HG03565 (cell line): ENCODE results near the gene LRRC59.
"Not testable (repeated sequence)": the region's sequence is repeated elsewhere in the genome, so short reads cannot be mapped to it uniquely, and the experiment has no call there.

Experiments
- ATAC-seq: cut with Tn5 transposase; IDR thresholded peaks from one replicate; pipeline ENCODE4 v1.9.1; 2021; ENCODE audit warnings: mild to moderate bottlenecking, moderate library complexity; ENCODE audit not compliant: unreplicated experiment

The LRRC59 gene

GRCh38 chr17:50424996-50425681 is 27.8 kb upstream of the LRRC59 start:
- ATAC-seq: no peak

- ATAC-seq: no peak
These were observed 27.1 kb upstream of the LRRC59 start for GRCh38 chr17:50424246-50424995.

GRCh38 chr17:50423553-50424159 is 26.3 kb upstream of the LRRC59 start:
- no peak for ATAC-seq

GRCh38 chr17:50422738-50423137 is 25.4 kb upstream of the LRRC59 start:
- ATAC-seq: no peak

GRCh38 chr17:50421308-50422051 is 24.2 kb upstream of the LRRC59 start:
- no peak for ATAC-seq

GRCh38 chr17:50420419-50421112 is 23.2 kb upstream of the LRRC59 start:
- ATAC-seq: no peak

- not testable (repeated sequence) for ATAC-seq
These were observed 22.3 kb upstream of the LRRC59 start for GRCh38 chr17:50419577-50419976.

GRCh38 chr17:50414808-50415207 is 17.5 kb upstream of the LRRC59 start:
- no peak for ATAC-seq

- ATAC-seq: no peak
These were observed 14.9 kb upstream of the LRRC59 start for GRCh38 chr17:50412188-50412732.

GRCh38 chr17:50407921-50408320 is 10.6 kb upstream of the LRRC59 start:
- no peak for ATAC-seq

- ATAC-seq: no peak
These were observed 9.3 kb upstream of the LRRC59 start for GRCh38 chr17:50406578-50406977.

GRCh38 chr17:50405351-50405750 is 8.0 kb upstream of the LRRC59 start:
- not testable (repeated sequence) for ATAC-seq

GRCh38 chr17:50399591-50399990 is 2.3 kb upstream of the LRRC59 start:
- ATAC-seq: not testable (repeated sequence)

- not testable (repeated sequence) for ATAC-seq
These were observed 1.3 kb upstream of the LRRC59 start for GRCh38 chr17:50398672-50399071.

GRCh38 chr17:50397919-50398285 is 579 bp upstream of the LRRC59 start:
- ATAC-seq: no peak

GRCh38 chr17:50396261-50397110 is 837 bp downstream of the LRRC59 start:
- ATAC-seq: no peak

- no peak for ATAC-seq
These were observed 2.6 kb downstream of the LRRC59 start for GRCh38 chr17:50394711-50395110.

- ATAC-seq: no peak
These were observed 3.6 kb downstream of the LRRC59 start for GRCh38 chr17:50393700-50394099.

- ATAC-seq: no peak
These were observed 4.7 kb downstream of the LRRC59 start for GRCh38 chr17:50392621-50393020.

GRCh38 chr17:50389534-50389933 is 7.8 kb downstream of the LRRC59 start:
- ATAC-seq: no peak
